ENCODE results near the gene DCTN4.
A peak's percentile ranks its signal among the peaks of the same experiment; 100 is the strongest.

The DCTN4 gene

DNA sequence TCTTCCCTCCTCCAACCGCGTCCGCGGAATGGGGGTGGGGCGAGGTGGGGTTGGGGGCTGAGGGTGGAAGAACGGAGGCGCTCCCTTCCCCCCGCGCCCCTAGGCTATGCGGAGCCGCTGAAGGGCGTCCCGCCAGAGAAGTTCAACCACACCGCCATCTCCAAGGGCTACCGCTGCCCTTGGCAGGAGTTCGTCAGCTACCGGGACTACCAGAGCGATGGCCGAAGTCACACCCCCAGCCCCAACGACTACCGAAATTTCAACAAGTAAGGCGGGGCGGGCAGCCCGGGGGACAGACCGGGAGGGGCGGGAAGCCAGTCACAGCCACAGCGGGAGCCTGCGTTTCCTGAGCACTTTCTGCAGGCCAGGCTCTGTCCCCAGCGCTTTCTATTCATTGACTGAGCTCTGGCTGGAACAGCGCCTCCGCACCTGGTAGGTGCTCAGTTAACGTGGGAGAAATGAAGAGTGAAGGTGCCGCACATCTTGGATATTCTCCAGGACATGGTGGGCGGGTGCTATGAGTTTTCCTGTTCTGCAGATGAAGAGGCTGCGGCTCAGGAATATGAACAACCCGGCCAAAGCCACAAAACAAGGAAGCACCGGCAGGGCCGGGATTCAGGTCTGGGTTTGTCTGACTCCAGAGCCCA, 86.5 kb downstream of the DCTN4 start:
- peak; percentile 57 for DNase-seq (ENCODE audit: low read depth, low spot score)
- H3K27ac ChIP-seq: no peak overlapping the region

DNA sequence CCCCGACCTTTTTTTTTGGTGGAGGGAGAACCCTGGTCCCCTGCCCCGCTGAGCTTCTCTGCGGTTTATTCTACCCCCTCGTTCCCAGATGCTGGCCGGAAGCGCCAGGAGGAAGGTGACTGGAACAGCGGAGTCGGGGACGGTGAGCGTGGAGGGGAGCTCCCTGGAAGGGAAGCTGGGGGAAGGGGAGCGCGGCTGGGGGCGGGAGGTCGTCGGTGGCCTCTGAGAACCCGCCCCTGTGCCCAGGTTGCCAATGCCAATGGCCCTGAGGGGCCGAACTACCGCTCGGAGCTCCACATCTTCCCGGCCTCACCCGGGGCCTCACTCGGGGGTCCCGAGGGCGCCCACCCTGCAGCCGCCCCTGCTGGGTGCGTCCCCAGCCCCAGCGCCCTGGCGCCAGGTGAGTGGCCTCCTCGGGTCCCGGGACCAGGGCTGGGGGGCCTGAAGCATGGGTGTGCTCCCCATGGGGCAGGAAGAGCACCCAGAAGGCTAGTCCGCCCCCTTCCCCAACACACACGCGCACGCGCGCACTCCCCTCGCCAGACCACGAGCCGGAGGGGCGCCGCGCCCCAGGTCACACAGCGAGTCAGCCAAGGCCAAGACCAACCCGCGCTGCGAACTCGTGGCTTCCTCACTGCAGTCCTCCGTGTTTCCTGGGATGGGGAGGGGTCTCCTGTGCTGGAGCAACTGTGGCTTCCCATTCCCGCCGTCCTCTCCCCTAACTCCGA, 87.1 kb downstream of the DCTN4 start:
- no peak for DNase-seq (ENCODE audit: low read depth, low spot score)
- H3K27ac ChIP-seq: no peak overlapping the region

DNA sequence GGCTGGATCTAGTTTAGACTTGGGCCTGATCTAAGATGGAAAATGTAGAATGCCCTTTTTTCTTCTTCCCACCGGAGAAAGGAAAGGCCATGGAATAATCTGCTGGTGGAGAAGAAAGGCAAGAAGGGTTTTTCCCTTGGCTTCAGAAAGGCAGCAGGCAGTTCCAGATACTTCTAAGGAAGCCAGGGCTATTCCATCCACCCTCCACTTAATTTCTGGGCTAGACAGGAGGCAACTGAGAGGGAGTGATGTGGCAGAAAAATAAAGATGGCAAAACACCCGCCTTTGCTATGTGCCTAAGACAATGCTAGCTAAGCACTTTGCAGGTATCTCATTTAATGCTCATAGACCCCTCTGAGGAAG, 87.9 kb downstream of the DCTN4 start:
- DNase-seq (ENCODE audit: low read depth, low spot score): no peak
- no peak overlapping the region for H3K27ac ChIP-seq

DNA sequence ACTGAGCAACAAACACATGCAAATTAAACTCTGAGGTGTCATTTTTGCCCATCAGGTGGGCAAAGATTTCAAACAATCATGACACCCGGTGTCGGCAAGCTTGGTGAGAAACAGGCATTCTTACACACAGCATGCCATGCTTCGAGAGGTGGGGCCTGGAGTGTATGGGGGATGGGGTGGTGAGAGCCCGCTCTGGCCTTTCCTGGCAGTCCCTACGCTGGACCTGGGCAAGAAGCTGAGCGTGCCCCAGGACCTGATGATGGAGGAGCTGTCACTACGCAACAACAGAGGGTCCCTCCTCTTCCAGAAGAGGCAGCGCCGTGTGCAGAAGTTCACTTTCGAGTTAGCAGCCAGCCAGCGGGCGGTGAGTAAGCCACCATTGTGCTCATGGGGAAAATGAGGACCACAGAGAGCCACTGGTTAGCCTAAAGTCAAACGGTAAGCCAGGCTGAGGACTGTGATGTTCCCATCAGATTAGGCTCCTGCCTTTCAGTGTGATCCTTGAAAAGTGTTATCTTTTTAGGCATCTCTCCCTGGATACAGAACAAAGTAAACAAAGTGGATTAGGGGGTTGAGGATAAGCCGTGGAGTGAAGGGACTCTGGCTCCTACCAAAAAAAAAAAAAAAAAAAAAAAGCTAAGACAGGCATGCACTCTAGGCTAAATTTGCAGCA, 88.4 kb downstream of the DCTN4 start:
- H3K27ac ChIP-seq: no peak overlapping the region
- no peak for DNase-seq (ENCODE audit: low read depth, low spot score)

DNA sequence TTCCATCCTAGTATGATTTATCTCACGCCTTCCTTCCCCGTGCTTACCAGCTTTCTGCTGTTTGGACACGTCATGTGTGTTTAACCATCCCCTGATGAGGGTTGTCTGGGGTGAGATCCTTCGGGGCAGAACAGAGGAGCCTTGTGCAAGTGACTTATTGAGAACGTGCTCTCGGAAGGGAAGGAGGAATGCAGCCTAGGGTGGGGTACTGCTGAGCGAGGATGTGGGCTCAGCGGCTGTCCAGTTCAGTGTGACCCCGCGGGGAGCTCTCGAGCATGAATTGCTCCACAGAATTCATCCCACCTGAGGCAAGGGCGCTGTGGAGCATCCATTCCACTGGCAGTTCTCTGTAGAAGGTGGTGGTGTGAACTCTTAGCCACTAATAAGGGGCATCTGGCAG, 93.8 kb downstream of the DCTN4 start:
- H3K27ac ChIP-seq: no peak overlapping the region
- DNase-seq (ENCODE audit: low read depth, low spot score): peak; percentile 33

DNA sequence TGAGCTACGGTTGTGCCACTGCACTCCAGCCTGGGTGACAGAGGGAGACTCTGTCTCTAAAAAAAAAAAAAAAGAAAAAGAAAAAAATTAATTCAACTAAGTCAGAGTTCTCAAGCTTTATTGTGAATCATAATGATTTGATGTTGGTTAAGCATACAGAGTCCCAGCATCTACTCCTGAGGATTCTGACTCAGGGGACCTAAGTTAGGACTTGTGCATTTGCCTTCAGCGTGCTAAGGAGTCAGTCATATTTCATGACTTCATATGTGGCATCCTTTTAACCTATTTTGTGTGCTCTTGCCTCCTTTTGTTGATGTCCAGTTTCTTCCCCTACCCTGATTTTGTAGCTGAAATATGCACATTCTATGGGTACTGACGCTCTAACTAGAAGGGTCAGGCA, 94.9 kb downstream of the DCTN4 start:
- peak; percentile 48 for DNase-seq (ENCODE audit: low read depth, low spot score)
- H3K27ac ChIP-seq: no peak overlapping the region

DNA sequence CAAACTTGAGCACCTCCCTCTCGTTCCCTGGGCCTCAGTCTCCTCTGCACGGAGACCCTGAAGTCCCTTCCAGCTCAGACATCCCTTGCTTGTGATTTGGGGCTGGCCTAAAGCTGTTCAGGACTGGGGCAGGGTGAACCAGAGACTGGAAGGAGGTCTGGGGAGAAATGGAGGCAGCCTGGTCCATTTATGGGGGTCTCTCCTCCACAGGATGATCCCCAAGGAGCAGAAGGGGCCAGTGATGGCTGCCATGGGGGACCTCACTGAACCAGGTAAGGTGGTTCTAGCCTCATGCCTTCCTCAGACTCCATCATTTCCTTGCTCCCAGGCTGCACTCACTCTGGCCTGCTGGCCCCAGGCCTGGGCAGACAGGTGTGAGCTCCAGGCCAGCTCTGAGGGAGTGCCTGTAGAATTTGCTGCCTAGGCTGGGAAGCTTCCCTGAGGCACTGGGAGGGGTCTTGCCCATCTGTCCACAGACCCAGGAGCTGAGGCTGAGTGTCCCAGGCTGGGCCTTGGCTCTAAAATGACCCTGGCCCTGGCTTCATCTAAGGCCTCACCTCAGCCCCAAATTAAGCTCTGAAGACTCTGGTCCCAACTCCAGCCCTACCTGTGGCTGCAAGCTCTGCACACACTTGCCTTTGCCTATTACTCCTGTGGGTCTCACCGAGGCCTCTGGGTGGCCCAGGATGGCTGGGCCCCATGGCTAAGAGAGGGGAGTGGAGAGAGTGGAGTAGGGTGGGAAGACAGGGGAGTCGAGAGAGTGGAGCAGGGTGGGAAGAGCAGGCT, 95.9 kb downstream of the DCTN4 start:
- no peak for DNase-seq (ENCODE audit: low read depth, low spot score)
- H3K27ac ChIP-seq: no peak overlapping the region

DNA sequence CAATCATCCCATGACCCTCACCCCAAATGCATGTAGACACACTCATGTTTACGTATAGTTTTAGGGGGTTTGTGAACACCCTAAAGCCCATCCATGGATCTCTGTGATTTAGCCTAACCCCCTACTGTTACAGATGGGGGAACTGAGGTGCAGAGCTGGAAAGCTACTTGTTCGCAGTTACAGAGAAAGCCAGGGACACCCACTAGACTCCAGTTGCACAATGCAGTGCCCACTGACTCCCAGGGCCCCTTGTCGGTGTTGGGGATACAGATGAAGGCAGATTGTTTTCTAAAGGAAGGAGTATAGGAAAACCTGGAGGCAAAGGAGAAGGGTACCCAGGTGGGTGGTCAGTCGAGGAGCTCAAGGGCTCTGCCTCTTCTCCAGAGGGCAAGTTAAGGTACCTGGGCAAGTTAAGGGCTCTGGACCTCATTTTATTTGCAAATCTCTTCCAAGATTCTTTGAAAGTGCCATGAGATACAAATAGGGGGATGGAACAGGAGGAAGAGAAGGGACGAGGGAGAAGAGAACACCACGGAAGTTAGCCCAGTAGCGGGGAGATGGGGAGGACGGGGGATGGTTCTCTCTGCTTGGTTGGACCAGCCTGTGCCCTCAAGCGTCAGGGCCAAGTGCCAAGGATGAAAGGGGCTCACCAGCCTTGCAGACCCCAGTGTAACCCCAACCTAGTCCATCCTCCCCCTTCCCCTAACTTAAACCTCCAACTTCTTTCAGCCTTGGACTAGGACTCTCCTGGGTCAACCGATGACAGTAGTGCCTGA, 96.8 kb downstream of the DCTN4 start:
- DNase-seq (ENCODE audit: low read depth, low spot score): no peak

DNA sequence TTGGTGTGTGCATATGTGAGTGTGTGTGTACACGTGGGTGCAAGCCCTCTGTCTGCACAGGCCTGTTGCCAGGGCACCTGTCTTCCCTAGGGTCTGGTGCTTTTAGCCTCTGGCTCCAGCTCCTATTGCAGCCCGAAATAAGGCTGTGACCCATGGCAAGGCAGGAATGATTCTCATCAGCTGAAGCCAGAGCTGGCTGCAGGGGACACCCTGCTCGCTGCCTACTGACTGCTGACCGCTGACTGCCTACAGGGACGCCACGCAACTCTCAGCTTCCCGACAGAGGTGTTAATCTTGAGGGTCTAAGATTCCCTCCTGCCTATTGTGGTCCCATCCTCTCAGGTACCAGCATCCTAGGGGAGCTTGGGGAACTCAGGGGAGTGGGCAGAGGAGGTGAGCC, 97.7 kb downstream of the DCTN4 start, which contains the start of gene MYOZ3:
TSS of gene MYOZ3 (plus strand) at position 166 of the 400 bp plus-strand sequence. CDS start 1,691 bp downstream, outside the sequence.
- H3K27ac ChIP-seq: no peak within 1 kb of the TSS
- DNase-seq (ENCODE audit: low read depth, low spot score): no peak

More for the DNA sequence above, 96.8 kb downstream of the DCTN4 start:
- H3K27ac ChIP-seq: no peak overlapping the region

DNA sequence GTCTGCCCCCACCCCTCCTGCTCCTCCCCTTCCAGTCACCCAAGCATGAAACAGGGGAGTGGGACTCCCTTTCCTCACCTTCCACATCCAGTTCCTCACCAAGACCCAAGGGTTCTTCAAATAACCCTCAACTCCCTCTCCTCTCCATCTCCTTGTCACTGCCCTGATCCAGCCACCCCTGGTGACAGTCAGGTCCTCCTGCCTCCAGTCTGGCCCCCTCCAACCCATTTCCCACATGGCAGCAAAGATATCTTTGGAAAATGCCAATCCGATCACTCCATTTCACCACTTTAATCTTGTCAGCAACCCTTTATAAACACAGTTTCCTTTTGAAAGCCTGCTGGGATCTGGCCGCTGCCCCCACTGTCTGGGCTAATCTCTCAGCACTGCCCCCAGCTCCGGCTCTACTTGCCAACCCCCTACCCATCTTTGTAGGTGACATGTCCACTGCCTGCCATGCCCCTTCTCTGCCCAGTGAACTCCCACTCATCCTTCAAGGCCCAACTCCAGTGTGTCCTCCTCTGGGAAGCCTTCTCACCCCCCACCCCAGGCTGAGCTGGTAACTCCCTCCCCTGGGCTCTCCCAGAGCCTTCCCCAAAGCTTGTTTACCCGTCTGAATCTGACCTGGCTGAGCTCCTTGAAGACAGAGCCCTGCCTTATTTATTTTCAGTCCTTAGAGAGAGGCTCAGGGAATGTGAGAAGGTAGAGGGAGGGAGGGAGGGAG, 98.5 kb downstream of the DCTN4 start:
- no peak for DNase-seq (ENCODE audit: low read depth, low spot score)
- H3K27ac ChIP-seq: no peak overlapping the region

DNA sequence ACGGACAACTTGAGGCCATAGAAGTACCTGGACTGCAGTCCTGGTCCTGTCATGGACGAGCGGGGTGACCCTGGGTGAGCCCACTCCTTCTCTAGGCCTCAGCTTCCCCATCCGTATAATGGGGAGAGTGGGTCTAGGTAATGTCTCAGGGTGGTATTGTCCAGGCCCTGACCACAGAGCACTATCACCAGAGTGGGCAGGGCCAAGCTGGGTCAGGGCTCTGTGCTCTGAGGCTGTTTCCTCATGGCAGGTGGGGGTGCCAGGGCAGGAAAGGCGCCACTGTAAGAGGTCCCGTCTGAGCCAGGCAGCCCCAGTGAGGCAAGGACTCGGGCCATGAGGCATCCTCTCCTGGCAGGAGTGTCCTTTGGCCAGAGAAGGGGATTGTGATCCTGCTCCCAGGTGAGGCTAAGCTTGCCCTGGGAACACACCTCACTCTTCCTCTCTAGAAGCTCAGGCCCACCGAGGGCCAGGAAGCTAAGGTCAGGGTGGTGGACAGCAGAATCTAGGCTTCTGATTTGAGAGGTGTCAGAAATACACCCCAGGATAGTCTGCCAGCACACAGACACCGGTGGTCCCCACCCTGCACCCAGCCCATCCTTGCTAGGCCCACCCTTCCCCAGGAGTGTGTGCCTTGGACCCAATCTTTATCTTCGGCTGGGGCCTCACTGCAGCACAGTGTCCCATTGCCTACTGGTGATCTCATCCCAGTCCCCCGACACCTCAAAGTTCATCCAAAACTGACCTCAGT, 99.3 kb downstream of the DCTN4 start:
- no peak overlapping the region for H3K27ac ChIP-seq
- no peak for DNase-seq (ENCODE audit: low read depth, low spot score)

DNA sequence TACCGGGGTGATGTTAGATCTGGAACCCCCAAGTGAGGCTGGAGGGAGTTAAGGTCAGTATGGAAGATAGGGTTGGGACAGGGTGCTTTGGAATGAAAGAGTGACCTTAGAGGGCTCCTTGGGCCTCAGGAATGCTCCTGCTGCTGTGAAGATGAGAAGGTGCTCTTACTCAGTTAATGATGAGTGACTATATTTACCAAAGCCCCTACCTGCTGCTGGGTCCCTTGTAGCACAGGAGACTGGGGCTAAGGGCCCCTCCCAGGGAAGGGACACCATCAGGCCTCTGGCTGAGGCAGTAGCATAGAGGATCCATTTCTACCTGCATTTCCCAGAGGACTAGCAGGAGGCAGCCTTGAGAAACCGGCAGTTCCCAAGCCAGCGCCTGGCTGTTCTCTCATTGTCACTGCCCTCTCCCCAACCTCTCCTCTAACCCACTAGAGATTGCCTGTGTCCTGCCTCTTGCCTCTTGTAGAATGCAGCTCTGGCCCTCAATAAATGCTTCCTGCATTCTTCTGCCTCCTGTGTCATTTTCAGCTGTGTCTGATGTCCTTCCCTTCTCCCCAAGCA, 100.0 kb downstream of the DCTN4 start:
- DNase-seq (ENCODE audit: low read depth, low spot score): no peak
- no peak overlapping the region for H3K27ac ChIP-seq
